ENCODE measurements around the gene UBXN10.
A peak's percentile ranks its signal among the peaks of the same experiment; 100 is the strongest.

UBXN10 gene

GRCh38 chr1:20151906-20152598 lies 33.8 kb upstream of the UBXN10 start:
- DNase-seq (ENCODE audit: low spot score): peak; percentile 89

DNA sequence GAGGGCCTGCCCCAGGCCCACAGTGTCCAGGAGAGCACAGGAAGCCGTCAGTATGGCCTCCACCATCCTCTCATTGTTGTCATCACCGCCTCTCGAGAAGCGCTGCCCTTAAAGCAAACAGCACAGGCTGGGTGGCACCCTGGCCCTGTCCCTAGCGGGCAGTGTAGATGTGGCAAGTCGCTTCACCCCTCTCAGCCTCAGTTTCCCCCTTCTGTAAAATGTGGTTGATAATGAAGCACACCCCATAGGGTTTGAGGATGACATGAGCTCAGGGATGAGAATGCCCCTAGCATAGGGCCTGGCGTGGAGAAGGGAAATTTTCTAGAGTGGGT lies 33.3 kb upstream of the UBXN10 start:
- DNase-seq (ENCODE audit: low spot score): no peak

- no peak for DNase-seq (ENCODE audit: low spot score)
Measured at GRCh38 chr1:20153000-20153418, 32.9 kb upstream of the UBXN10 start.

- no peak for DNase-seq (ENCODE audit: low spot score)
Measured at GRCh38 chr1:20154301-20154831, 31.5 kb upstream of the UBXN10 start.

DNA sequence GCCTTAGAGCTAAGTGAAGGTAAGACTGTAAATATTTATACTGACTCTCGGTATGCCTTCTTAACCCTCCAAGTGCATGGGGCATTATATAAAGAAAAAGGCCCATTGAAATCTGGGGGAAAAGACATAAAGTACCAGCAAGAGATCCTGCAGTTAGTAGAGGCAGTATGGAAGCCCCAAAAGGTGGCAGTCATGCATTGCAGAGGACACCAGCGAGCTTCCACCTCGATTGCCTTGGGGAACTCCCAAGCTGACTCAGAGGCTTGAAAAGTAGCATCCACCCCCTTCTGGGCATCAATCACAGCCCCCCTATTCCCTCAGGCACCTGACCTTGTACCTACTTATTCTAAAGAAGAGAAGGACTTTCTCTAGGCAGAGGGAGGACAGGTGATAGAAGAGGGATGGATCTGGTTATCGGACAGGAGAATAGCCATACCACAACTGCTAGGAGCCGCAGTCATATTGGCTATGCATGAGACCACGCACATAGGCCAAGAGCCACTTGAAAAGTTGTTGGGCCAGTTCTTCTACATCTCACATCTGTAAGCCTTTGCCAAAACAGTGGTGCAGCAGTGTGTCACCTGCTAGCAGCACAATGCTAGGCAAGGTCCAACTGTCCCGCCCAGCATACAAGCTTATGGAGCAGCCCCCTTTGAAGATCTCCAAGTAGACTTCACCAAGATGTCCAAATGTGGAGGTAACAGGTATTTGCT lies 27.4 kb upstream of the UBXN10 start:
- DNase-seq (ENCODE audit: low spot score): no peak

GRCh38 chr1:20160034-20160433 lies 25.9 kb upstream of the UBXN10 start:
- DNase-seq (ENCODE audit: low spot score): no peak

DNA sequence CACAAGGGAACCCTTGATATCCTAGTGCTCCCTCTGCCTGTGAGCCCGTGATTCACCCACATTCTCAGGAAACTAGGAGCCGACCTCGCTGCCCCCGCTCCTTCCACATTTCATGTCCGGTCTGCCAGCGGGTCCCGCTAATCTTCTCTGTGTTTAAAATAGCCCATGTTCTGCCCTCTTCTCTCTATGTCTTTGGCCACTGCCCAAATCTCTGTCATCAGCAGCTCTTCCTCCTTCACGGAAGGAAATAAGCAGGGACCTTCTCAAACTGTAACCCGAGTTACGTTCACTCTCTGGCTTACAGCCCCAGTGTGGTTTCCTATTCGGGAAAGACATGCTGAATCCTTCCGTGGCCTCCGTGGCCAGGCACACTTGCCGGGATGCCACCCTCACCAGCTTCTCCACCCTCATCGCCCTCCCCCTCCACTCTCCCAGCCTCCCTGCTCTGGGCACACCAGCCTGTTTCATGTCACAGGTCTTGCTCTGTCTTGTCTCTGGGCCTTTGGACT lies 21.1 kb upstream of the UBXN10 start:
- DNase-seq (ENCODE audit: low spot score): no peak

DNA sequence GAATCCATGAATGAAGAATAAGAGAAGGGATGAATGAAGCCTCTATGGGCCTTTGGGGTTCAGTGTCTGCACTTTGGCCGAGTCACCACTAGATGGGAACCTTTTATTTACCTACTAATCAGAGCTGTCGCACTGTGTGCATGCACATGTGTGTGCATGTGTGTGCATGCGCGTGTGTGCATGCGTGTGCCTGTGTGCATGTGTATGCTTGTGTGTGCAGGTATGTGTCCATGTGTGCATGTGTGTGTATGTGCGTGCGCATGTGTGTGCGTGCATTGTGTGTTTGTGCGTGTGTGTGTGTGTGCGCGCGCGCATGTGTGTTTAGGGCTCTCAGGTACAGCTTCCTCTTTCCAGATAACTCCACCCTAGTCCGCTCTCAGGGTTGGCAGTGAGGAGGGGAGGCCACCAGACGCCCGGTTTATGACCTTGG lies 20.4 kb upstream of the UBXN10 start:
- peak; percentile 30 for DNase-seq (ENCODE audit: low spot score)

GRCh38 chr1:20166051-20166450 lies 19.8 kb upstream of the UBXN10 start:
- no peak for DNase-seq (ENCODE audit: low spot score)

DNA sequence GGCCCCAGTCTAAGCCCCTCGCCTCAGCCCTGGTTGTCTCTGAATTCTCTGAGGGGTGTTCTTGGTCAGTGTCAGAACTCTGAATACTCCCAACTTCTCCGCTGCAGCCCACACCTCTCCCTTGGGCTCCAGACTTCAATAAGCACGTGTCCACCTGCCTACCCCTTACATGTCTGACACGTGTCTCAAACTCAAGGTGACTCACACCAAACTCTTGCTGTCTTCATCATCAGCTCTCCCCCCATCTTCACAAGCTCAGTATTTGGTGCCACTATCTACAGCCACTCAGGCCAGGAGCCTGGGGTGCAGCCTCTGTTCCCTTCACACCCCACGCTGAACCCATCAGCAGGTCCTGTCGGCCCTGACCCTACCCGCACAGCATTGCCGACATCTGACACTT lies 18.8 kb upstream of the UBXN10 start:
- DNase-seq (ENCODE audit: low spot score): no peak

DNA sequence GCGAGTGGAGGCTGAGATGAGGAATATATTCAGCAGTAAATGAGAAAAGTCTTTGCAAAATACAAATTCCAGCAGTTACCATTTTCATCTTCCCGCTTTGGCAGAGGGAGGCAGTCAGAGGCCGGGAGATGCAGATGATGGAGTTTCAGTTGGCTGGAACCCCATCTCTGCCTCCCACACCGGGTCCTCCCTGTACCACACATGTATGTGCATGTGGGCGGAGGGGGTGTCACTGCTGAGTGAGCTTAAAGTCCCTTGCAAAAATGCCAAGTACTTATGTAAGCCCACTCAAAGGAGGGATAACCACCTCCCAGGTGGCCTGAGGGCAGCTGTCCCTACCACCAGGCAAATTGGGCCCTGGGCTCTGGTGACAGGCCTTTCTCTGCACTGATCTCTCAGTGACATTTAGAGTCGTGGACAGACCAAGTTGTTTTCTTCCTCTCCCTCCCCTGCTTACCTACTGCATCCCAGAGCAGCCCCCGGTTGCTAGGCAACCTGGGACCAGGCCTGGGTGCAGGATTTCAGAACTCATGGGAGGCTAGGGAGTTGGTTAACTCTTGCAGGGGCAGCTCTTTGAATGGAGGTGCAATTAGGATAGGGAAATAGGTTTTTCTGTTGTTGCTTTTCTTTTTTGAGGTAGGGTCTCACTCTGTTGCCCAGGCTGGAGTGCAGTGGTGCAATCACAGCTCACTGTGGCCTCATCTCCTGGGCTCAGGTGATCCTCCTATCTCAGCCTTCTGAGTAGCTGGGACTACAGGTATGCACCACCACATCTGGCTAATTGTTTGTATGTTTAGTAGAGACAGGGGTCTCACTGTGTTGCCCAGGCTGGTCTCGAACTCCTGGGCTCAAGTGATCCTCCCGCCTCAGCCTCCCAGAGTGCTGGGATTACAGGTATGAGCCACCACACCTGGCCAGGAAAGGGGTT lies 17.1 kb upstream of the UBXN10 start:
- no peak for DNase-seq (ENCODE audit: low spot score)

DNA sequence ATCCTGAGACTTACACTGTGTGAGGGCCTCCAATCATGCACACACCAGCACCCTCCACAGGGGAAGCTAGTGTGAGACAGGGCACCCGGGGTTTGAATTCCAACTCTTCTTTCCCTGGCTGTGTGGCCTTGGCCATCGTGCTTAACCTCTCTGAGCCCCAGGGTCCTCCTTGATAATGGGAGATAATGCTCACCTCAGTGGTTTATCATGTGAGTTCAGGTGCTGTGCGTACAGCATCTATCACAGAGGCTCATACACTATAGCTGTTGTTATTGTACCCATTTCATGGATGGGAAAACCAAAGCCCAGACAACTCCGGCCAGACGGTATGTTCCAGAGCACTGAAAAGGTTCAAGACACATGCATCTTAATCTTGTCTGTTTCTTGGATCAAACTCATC lies 16.0 kb upstream of the UBXN10 start:
- DNase-seq (ENCODE audit: low spot score): no peak

GRCh38 chr1:20172033-20172590 lies 13.8 kb upstream of the UBXN10 start:
- no peak for DNase-seq (ENCODE audit: low spot score)

- no peak for DNase-seq (ENCODE audit: low spot score)
Measured at GRCh38 chr1:20174937-20175666, 10.8 kb upstream of the UBXN10 start.

DNA sequence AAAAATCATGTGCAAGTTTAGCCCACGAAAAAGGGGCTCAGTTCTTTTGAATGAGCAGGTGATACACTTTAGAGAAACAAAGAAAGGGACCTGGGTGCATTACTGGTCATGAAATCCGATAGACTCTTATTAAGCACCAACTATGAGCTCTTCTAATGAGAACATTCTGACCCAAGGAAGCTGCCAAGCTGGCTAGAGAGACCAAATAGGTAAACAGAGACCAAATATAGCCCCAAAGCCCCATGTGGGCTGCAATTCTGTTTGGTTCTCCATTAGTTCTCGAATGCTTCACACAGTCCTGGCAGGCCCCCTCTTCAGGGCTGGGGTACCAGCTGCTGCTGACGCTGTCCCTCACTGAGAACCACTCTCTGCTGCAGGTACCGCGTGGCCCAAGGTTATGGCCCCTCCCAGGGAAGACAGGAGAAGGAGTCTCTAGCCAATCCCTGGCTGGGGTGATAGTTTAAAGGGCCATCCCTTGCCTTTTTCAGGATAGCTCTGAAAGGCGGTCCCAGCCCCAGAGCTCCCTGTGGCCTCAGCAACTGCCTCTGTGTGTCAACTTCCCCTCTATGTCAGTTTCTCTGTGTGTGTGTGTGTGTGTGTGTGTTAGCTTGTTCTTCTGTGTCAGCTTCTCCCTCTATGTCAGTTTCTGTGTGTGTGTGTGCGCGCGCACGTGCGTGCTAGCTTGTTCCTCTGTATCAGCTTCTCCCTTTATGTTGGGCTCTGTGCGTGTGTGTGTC lies 7.1 kb upstream of the UBXN10 start:
- no peak for DNase-seq (ENCODE audit: low spot score)

DNA sequence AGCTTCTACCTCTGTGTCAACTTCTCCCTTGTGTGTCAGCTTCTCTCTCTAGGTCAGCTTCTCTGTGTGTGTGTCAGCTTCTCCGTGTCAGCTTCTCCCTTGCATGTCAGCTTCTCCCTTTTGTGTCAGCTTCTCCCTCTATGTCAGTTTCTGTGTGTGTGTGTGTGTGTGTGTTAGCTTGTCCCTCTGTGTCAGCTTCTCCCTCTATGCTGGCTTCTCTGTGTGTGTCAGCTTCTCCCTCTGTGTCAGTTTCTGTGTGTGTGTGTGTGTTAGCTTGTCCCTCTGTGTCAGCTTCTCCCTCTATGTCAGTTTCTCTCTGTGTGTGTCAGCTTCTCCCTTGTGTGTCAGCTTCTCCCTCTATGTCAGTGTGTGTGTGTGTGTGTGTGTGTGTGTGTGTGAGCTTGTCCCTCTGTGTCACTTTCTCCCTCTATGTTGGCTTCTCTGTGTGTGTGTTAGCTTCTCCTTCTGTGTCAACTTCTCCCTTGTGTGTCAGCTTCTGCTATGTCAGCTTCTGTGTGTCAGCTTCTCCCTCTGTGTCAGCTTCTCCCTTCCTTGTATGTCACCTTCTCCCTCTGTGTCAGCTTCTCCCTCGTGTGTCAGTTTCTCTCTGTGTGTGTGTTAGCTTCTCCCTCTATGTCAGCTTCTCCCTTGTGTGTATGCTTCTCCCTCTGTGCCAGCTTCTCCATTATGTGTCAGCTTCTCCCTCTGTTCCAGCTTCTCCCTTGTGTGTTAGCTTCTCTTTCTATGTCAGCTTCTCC lies 6.3 kb upstream of the UBXN10 start:
- no peak for DNase-seq (ENCODE audit: low spot score)

GRCh38 chr1:20180129-20180843 lies 5.6 kb upstream of the UBXN10 start:
- DNase-seq (ENCODE audit: low spot score): no peak

GRCh38 chr1:20180844-20181207 lies 5.1 kb upstream of the UBXN10 start:
- DNase-seq (ENCODE audit: low spot score): no peak

DNA sequence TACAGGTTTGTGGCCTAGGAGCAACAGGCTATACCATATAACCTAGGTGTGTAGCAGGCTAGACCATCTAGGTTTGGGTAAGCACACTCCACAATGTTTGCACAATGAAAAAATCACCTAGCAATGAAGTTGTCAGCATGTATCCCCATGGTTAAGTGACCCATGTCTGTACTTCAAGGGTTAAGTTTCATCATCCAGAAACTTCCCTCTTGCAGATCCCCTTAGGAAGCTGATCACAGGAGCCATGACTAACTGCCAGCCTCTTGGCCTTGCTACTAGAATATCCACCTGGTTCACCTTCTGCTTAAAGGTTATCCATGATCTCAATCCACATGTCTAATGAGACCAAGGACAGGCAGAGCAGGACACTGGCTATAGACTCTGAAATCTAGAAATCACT lies 3.5 kb upstream of the UBXN10 start:
- DNase-seq (ENCODE audit: low spot score): no peak

Measured in germinal center (tissue), 1 donor.